Measurements from ENCODE around the gene DDX24. TPM values are rescaled to one million over a fixed set of nuclear protein-coding genes. Genes with fewer than 3 reads are reported as not detected.
A peak's percentile ranks its signal among the peaks of the same experiment; 100 is the strongest.

DDX24 gene
- total RNA-seq, 1 experiment from 2014 or later, result 217 TPM

DNA sequence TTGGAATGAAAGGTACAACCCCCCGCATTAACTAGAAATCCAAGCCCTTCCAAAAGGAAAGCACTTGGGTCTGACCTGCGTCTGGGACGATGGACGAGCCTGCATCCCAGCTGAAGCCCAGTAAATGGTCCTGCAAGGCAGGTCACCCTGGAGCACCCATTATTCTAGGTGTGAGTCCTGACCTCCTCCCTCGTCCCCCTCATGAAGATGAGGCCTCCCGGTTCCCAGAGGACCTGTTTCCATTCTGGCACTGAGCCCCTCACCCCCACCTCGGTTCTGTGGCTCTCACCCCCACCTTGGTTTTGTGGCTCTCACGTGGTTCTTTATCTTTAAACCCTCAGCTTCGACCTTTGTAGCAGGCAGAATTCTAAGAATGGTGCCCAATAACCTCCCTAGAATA lies 36.9 kb upstream of the DDX24 start:
- no peak overlapping the region for H3K4me2 ChIP-seq (ENCODE audit: low read depth, low read length, poor library complexity, severe bottlenecking)
- H3K9me3 ChIP-seq (ENCODE audit: low read length), result no peaks in the 10 kb centered on the region
- no peak overlapping the region for H3K4me3 ChIP-seq (ENCODE audit: low read length)
- H3K27ac ChIP-seq (ENCODE audit: low read length), result no peak overlapping the region
- H4K20me1 ChIP-seq (ENCODE audit: insufficient read depth, low read depth, low read length), result no peaks in the 10 kb centered on the region
- no peaks in the 10 kb centered on the region for H3K4me1 ChIP-seq (ENCODE audit: low read length)
- H2AFZ ChIP-seq (ENCODE audit: low read length), result no peak overlapping the region
- H3K79me2 ChIP-seq (ENCODE audit: low read length), result no peaks in the 10 kb centered on the region
- no peaks in the 10 kb centered on the region for H3K9me2 ChIP-seq (replicated peaks; ENCODE audit: insufficient read depth, low read length)
- 0 out of 2 replicates have a peak, but pooled peaks cover 4% of the 10 kb centered on the region for H3K27me3 ChIP-seq (ENCODE audit: low read length)
- H3K9ac ChIP-seq (ENCODE audit: low read length), result no peak overlapping the region
- DNase-seq, result no peak
- H3K36me3 ChIP-seq (ENCODE audit: insufficient read depth, low read length), result no peaks in the 10 kb centered on the region

DNA sequence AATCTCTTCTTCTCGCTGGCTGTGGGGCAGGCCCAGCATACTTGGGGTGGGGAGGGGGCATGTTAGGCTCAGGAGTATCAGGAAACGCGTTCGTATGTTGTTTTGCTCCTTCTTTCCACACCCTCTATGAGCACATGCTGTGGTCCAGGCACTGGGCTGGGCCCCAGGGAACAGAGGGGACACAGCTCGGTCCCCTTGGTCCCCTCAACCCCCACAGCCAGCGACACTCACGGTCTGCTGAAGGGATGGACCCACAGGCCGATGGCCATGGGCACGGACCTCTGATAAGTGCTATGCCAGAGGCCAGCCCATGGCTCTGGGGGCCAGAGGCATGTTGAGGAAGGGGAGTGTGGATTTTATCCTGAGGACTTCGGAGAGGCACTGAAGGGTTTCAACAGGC lies 35.7 kb upstream of the DDX24 start:
- H3K9ac ChIP-seq (ENCODE audit: low read length), result no peak overlapping the region
- no peaks in the 10 kb centered on the region for H4K20me1 ChIP-seq (ENCODE audit: insufficient read depth, low read depth, low read length)

DNA sequence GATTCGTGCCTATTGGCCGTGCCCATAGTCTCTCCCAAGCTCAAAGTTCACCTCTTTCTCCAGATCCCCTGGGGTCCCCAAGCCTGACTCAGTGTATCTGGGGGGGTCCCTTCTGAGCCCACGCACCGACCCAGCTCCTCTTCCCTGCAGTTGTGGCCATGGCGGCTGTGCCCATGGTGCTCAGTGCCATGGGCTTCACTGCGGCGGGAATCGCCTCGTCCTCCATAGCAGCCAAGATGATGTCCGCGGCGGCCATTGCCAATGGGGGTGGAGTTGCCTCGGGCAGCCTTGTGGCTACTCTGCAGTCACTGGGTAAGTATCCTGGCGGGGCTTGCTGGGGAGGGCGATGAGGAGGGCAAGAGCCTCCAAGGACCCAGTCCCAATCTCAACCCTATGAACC lies 34.6 kb upstream of the DDX24 start:
- Histone ChIP-seq H3K4me2 (ENCODE audit: low read depth, low read length, poor library complexity, severe bottlenecking) (no peak overlapping the region), H3K9ac (ENCODE audit: low read length) (no peak overlapping the region), H3K27ac (ENCODE audit: low read length) (no peak overlapping the region), H3K4me3 (ENCODE audit: low read length) (no peak overlapping the region), H3K9me2 (replicated peaks; ENCODE audit: insufficient read depth, low read length) (no peaks in the 10 kb centered on the region), H3K36me3 (ENCODE audit: insufficient read depth, low read length) (no peaks in the 10 kb centered on the region), H3K4me1 (ENCODE audit: low read length) (no peaks in the 10 kb centered on the region), H2AFZ (ENCODE audit: low read length) (no peak overlapping the region), H3K27me3 (ENCODE audit: low read length) (0 out of 2 replicates have a peak, but pooled peaks cover 4% of the 10 kb centered on the region), H3K9me3 (ENCODE audit: low read length) (no peaks in the 10 kb centered on the region), H4K20me1 (ENCODE audit: insufficient read depth, low read depth, low read length) (no peaks in the 10 kb centered on the region), H3K79me2 (ENCODE audit: low read length) (no peaks in the 10 kb centered on the region)
- DNase-seq, result no peak

More for the DNA sequence above, 35.7 kb upstream of the DDX24 start:
- Histone ChIP-seq H3K27ac (ENCODE audit: low read length) (no peak overlapping the region), H2AFZ (ENCODE audit: low read length) (no peak overlapping the region), H3K79me2 (ENCODE audit: low read length) (no peaks in the 10 kb centered on the region), H3K9me3 (ENCODE audit: low read length) (no peaks in the 10 kb centered on the region), H3K4me1 (ENCODE audit: low read length) (no peaks in the 10 kb centered on the region), H3K4me2 (ENCODE audit: low read depth, low read length, poor library complexity, severe bottlenecking) (no peak overlapping the region), H3K36me3 (ENCODE audit: insufficient read depth, low read length) (no peaks in the 10 kb centered on the region), H3K27me3 (ENCODE audit: low read length) (0 out of 2 replicates have a peak, but pooled peaks cover 4% of the 10 kb centered on the region), H3K4me3 (ENCODE audit: low read length) (no peak overlapping the region), H3K9me2 (replicated peaks; ENCODE audit: insufficient read depth, low read length) (no peaks in the 10 kb centered on the region)
- no peak for DNase-seq

DNA sequence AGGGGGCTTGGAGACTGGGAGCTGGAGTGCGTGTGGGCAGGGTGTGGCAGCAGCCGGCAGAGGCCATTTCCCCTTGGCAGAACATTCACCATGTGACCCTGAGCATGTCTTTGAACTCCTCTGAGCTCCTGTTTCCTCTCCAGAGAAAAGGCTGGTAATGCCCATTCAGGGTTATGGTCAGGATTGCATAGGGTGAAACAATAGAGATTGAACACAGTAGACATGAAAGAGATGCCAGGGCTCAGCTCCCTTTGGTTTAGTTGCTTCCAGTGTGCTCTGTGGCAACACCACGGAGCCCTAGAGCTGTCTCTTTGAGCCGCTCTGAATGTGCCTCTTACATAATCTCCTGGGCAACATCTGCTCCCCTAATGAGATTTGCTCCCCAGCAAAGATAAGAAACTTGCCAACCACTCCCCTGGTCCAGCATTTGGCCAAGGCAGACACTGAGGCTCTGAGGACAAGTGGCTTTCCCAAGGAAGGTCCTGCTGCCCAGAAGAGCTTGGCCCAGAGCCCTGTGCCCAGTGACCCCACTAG lies 34.1 kb upstream of the DDX24 start:
- Histone ChIP-seq H3K27ac (ENCODE audit: low read length) (no peak overlapping the region), H3K4me2 (ENCODE audit: low read depth, low read length, poor library complexity, severe bottlenecking) (no peak overlapping the region), H3K79me2 (ENCODE audit: low read length) (no peaks in the 10 kb centered on the region), H2AFZ (ENCODE audit: low read length) (no peak overlapping the region), H3K4me3 (ENCODE audit: low read length) (no peak overlapping the region), H3K9me3 (ENCODE audit: low read length) (no peaks in the 10 kb centered on the region), H3K9ac (ENCODE audit: low read length) (no peak overlapping the region), H3K27me3 (ENCODE audit: low read length) (0 out of 2 replicates have a peak, but pooled peaks cover 4% of the 10 kb centered on the region), H3K4me1 (ENCODE audit: low read length) (no peaks in the 10 kb centered on the region), H4K20me1 (ENCODE audit: insufficient read depth, low read depth, low read length) (no peaks in the 10 kb centered on the region), H3K9me2 (replicated peaks; ENCODE audit: insufficient read depth, low read length) (no peaks in the 10 kb centered on the region), H3K36me3 (ENCODE audit: insufficient read depth, low read length) (no peaks in the 10 kb centered on the region)
- peak; percentile 39 for DNase-seq

DNA sequence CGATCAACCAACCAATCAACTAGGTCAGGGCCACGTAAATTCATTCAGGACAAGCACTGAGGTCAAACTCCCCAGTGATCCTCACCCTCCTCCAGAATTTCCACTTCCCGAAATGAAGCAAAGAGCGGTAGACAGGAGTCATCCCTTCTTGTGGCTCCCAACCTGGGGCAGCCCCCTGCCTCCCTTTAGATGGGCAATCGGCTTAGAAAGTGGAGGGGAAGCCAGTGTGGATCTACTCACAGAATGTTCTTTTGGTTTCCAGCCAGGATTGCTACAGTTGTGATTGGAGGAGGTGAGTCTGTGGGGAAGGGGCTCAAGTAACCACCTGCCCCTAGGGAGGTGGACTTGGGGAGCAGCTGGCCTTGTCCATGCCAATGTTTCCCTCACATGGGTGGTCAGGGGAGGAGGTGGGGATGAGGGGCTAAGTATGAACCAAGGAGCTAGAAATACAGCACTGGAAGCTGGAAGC lies 33.6 kb upstream of the DDX24 start:
- DNase-seq, result no peak
- Histone ChIP-seq H4K20me1 (ENCODE audit: insufficient read depth, low read depth, low read length) (no peaks in the 10 kb centered on the region), H3K9me2 (replicated peaks; ENCODE audit: insufficient read depth, low read length) (no peaks in the 10 kb centered on the region), H3K4me2 (ENCODE audit: low read depth, low read length, poor library complexity, severe bottlenecking) (no peak overlapping the region), H3K27ac (ENCODE audit: low read length) (no peak overlapping the region), H3K9me3 (ENCODE audit: low read length) (no peaks in the 10 kb centered on the region), H3K4me3 (ENCODE audit: low read length) (no peak overlapping the region), H3K9ac (ENCODE audit: low read length) (no peak overlapping the region), H3K36me3 (ENCODE audit: insufficient read depth, low read length) (no peaks in the 10 kb centered on the region), H3K4me1 (ENCODE audit: low read length) (no peaks in the 10 kb centered on the region), H3K27me3 (ENCODE audit: low read length) (0 out of 2 replicates have a peak, but pooled peaks cover under 1% of the 10 kb centered on the region), H3K79me2 (ENCODE audit: low read length) (no peaks in the 10 kb centered on the region), H2AFZ (ENCODE audit: low read length) (no peak overlapping the region)

DNA sequence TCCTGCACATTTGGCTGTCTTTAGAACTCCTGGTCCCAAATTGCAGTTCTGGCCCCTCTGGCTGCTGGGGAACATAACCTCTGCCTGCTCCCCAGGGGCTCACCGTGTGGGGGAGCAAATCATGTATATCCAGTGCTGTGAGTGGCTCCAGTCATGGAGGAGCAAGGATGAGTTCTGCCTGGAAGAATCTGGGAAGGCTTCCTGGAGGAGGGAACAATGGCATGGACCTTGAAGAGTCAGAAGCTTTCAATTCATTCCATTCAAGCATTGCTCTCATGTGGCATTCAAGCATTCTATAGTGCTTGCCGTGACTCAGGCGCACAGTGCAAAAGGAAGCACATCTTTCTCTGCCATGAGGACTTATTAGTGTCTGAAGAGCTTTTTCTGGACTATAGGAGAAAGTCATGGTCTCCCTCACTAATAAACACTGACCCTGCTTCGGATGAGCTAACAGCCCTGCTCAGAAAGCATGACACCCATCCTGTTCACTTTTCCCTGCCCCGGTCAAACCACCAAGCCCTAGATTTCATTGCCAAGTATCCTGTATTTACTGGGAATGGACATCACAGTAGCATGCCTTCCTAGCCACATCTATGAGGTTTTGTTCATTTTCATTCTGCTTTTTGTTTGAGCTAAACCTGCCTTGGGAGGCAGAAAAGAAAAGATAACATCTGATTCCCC lies 33.0 kb upstream of the DDX24 start:
- Histone ChIP-seq H4K20me1 (ENCODE audit: insufficient read depth, low read depth, low read length) (no peaks in the 10 kb centered on the region), H3K27ac (ENCODE audit: low read length) (no peak overlapping the region), H3K4me3 (ENCODE audit: low read length) (no peak overlapping the region), H3K4me1 (ENCODE audit: low read length) (no peaks in the 10 kb centered on the region), H3K4me2 (ENCODE audit: low read depth, low read length, poor library complexity, severe bottlenecking) (no peak overlapping the region), H3K9me3 (ENCODE audit: low read length) (no peaks in the 10 kb centered on the region), H3K36me3 (ENCODE audit: insufficient read depth, low read length) (no peaks in the 10 kb centered on the region), H3K79me2 (ENCODE audit: low read length) (no peaks in the 10 kb centered on the region), H3K27me3 (ENCODE audit: low read length) (no peaks in the 10 kb centered on the region), H2AFZ (ENCODE audit: low read length) (no peak overlapping the region), H3K9ac (ENCODE audit: low read length) (no peak overlapping the region), H3K9me2 (replicated peaks; ENCODE audit: insufficient read depth, low read length) (no peaks in the 10 kb centered on the region)
- no peak for DNase-seq

DNA sequence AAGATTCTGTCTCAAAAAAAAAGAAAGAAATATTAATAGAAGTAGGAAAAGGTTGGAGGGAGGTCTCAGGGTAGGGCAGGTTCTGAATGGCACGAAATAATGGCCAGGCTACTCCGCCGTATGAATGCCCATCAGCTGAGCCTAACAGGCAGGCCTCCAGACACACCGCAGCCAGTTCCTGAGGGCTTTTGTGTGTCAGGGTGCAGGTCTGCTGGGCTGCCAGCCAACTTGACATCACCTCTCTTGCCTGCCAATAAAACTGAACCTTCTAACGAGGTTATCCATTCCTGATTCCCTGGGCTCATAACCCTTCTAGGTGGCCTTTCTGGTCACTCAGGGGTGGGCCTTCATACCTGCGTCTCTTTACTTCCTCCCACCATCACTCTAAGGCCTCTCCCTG lies 32.5 kb upstream of the DDX24 start:
- H4K20me1 ChIP-seq (ENCODE audit: insufficient read depth, low read depth, low read length), result no peaks in the 10 kb centered on the region
- no peak overlapping the region for H3K27ac ChIP-seq (ENCODE audit: low read length)
- no peaks in the 10 kb centered on the region for H3K4me1 ChIP-seq (ENCODE audit: low read length)
- H3K4me3 ChIP-seq (ENCODE audit: low read length), result no peak overlapping the region
- no peak for DNase-seq
- H3K9me2 ChIP-seq (replicated peaks; ENCODE audit: insufficient read depth, low read length), result no peaks in the 10 kb centered on the region
- no peaks in the 10 kb centered on the region for H3K36me3 ChIP-seq (ENCODE audit: insufficient read depth, low read length)
- H3K4me2 ChIP-seq (ENCODE audit: low read depth, low read length, poor library complexity, severe bottlenecking), result no peak overlapping the region
- H3K9ac ChIP-seq (ENCODE audit: low read length), result no peak overlapping the region
- no peaks in the 10 kb centered on the region for H3K9me3 ChIP-seq (ENCODE audit: low read length)
- no peaks in the 10 kb centered on the region for H3K79me2 ChIP-seq (ENCODE audit: low read length)
- no peaks in the 10 kb centered on the region for H3K27me3 ChIP-seq (ENCODE audit: low read length)
- H2AFZ ChIP-seq (ENCODE audit: low read length), result no peak overlapping the region

DNA sequence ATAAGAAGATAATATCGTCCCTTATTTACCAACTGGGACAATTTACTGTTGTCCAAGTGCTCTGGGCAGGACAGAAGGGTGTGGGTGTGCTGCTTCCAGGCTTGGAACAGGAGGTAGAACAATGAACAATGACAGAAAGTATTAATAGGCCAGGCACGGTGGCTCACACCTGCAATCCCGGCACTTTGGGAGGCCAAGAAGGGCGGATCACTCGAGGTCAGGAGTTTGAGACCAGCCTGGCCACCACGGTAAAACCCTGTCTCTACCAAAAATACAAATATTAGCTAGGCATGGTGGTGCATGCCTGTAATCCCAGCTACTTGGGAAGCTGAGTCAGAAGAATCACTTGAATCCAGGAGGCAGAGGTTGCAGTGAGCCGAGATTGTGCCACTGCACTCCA lies 32.1 kb upstream of the DDX24 start:
- Histone ChIP-seq H3K4me3 (ENCODE audit: low read length) (no peak overlapping the region), H3K27ac (ENCODE audit: low read length) (no peak overlapping the region), H3K27me3 (ENCODE audit: low read length) (no peaks in the 10 kb centered on the region), H3K36me3 (ENCODE audit: insufficient read depth, low read length) (no peaks in the 10 kb centered on the region), H3K4me2 (ENCODE audit: low read depth, low read length, poor library complexity, severe bottlenecking) (no peak overlapping the region), H3K4me1 (ENCODE audit: low read length) (no peaks in the 10 kb centered on the region), H4K20me1 (ENCODE audit: insufficient read depth, low read depth, low read length) (no peaks in the 10 kb centered on the region), H2AFZ (ENCODE audit: low read length) (no peak overlapping the region), H3K9ac (ENCODE audit: low read length) (no peak overlapping the region), H3K9me2 (replicated peaks; ENCODE audit: insufficient read depth, low read length) (no peaks in the 10 kb centered on the region), H3K79me2 (ENCODE audit: low read length) (no peaks in the 10 kb centered on the region), H3K9me3 (ENCODE audit: low read length) (no peaks in the 10 kb centered on the region)
- no peak for DNase-seq

All from Karpas-422 (cell line).